Measurements from ENCODE around the gene PANK3.

Gene PANK3

GRCh38 chr5:168612996-168613395, 33.8 kb upstream of the PANK3 start:
- TF ChIP-seq, protein P1, sequence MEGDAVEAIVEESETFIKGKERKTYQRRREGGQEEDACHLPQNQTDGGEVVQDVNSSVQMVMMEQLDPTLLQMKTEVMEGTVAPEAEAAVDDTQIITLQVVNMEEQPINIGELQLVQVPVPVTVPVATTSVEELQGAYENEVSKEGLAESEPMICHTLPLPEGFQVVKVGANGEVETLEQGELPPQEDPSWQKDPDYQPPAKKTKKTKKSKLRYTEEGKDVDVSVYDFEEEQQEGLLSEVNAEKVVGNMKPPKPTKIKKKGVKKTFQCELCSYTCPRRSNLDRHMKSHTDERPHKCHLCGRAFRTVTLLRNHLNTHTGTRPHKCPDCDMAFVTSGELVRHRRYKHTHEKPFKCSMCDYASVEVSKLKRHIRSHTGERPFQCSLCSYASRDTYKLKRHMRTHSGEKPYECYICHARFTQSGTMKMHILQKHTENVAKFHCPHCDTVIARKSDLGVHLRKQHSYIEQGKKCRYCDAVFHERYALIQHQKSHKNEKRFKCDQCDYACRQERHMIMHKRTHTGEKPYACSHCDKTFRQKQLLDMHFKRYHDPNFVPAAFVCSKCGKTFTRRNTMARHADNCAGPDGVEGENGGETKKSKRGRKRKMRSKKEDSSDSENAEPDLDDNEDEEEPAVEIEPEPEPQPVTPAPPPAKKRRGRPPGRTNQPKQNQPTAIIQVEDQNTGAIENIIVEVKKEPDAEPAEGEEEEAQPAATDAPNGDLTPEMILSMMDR (IDR thresholded peaks at IDR 0.05; ENCODE audit: borderline replicate concordance, control extremely low read depth, extremely low read depth, insufficient read depth, missing control alignments) = no peak
- in situ Hi-C loops (cut with MboI; ENCODE audit: low sequenced_read_pairs, unreplicated experiment) = no loop called here
- no peak for DNase-seq (ENCODE audit: low spot score)

- TF ChIP-seq, protein P1 (IDR thresholded peaks at IDR 0.05; ENCODE audit: borderline replicate concordance, control extremely low read depth, extremely low read depth, insufficient read depth, missing control alignments) = no peak
- no peak for DNase-seq (ENCODE audit: low spot score)
- in situ Hi-C loops (cut with MboI; ENCODE audit: low sequenced_read_pairs, unreplicated experiment) = no loop called here
Observed at GRCh38 chr5:168612123-168612522, 33.0 kb upstream of the PANK3 start.

- TF ChIP-seq, protein P1 (IDR thresholded peaks at IDR 0.05; ENCODE audit: borderline replicate concordance, control extremely low read depth, extremely low read depth, insufficient read depth, missing control alignments) = no peak
- no peak for DNase-seq (ENCODE audit: low spot score)
- in situ Hi-C loops (cut with MboI; ENCODE audit: low sequenced_read_pairs, unreplicated experiment) = no loop called here
Observed at GRCh38 chr5:168611165-168611564, 32.0 kb upstream of the PANK3 start.

DNA sequence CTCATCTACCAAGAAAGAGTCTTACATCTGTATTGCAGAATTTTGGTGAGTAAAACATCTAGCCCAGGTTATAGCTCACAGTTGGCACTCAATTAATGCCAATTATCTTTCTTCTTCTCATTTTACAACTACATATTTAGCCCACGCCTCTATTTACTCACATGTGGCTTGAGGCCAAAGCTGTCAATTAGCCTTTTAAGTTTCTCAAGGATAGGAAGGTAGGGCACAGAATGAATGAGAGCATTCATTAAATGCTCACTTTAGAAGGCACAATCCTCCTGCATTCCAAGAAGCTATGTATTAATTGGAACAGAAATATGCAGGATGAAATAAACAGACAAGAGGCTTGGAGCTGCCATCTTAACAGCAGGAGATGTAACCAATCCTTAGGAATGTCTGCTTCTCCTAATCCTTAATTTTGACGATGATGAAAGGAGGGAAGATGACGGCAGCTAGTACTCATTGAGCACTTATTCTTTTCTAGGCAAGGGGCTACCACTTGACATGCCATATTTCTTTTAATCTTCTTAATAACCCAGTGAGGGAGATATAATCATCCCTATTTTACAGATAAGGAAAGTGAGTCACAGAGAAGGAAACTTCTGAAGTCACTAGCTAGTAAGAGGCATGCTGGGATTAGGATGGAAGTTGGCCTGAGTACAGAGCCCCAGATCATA, 30.8 kb upstream of the PANK3 start:
- DNase-seq (ENCODE audit: low spot score) = no peak

DNA sequence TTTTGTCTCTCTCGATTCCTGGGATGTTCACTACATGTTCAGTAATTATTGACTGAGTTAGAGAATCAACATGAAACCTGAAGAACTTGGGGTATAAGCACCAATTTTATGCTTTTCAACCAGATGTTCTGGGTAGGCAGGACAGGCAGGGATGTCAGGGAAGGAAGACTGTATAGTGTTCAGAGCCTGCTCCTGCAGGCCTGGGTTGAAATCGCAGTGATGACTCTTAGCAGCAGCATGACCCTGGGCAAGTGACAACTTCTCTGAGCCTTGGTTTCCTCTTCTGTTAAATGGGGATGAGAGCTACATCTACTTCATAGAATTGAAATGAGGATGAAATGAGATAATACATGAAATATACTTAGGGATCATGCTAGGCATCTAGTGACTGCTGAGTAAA, 29.7 kb upstream of the PANK3 start:
- TF ChIP-seq, protein P1 (IDR thresholded peaks at IDR 0.05; ENCODE audit: borderline replicate concordance, control extremely low read depth, extremely low read depth, insufficient read depth, missing control alignments) = no peak
- DNase-seq (ENCODE audit: low spot score) = no peak
- in situ Hi-C loops (cut with MboI; ENCODE audit: low sequenced_read_pairs, unreplicated experiment) = no loop called here

More for the DNA sequence above, 30.8 kb upstream of the PANK3 start:
- TF ChIP-seq, protein P1 (IDR thresholded peaks at IDR 0.05; ENCODE audit: borderline replicate concordance, control extremely low read depth, extremely low read depth, insufficient read depth, missing control alignments) = no peak
- in situ Hi-C loops (cut with MboI; ENCODE audit: low sequenced_read_pairs, unreplicated experiment) = no loop called here

GRCh38 chr5:168608386-168608785, 29.2 kb upstream of the PANK3 start:
- in situ Hi-C loops (cut with MboI; ENCODE audit: low sequenced_read_pairs, unreplicated experiment) = no loop called here
- TF ChIP-seq, protein P1 (IDR thresholded peaks at IDR 0.05; ENCODE audit: borderline replicate concordance, control extremely low read depth, extremely low read depth, insufficient read depth, missing control alignments) = no peak
- no peak for DNase-seq (ENCODE audit: low spot score)

Data from GM13976 (cell line).